K562 (cell line): Measurements from ENCODE around the gene IL27RA.

Source experiments
- EZH2 ChIP-seq: IDR thresholded peaks from 2 replicates; pipeline ENCODE4 v1.6.1; 2012; ENCODE audit warnings: low read depth, mild to moderate bottlenecking, inconsistent platforms, low read length, borderline replicate concordance
- MTA1 ChIP-seq: fragments of 450-650 bp; IDR thresholded peaks from 2 replicates; pipeline ENCODE4 v1.6.1; 2017; ENCODE audit warnings: borderline replicate concordance
- MYC ChIP-seq, 2 experiments: fragments of 250-450 bp in 1 of 2; sonication (Bioruptor Pico) in 1 of 2; IDR thresholded peaks; 2 replicates each; pipeline versions ENCODE4 v1.5.1 to v1.6.1; 2012 to 2021; ENCODE audit warnings: low read depth in 2 of 2, borderline replicate concordance in 1 of 2, improper control_type of control experiment in 1 of 2, low read length in 1 of 2, mild to moderate bottlenecking in 1 of 2, moderate library complexity in 1 of 2
- NR2C1 ChIP-seq, 2 experiments: fragments of 450-650 bp; IDR thresholded peaks; 2 replicates each; pipeline ENCODE4 v1.6.1; 2017; ENCODE audit warnings: mild to moderate bottlenecking in 2 of 2, antibody characterized with exemption in 1 of 2, inconsistent platforms in 1 of 2, missing compliant biosample characterization in 1 of 2, missing genetic modification characterization in 1 of 2
- POLR2AphosphoS2 ChIP-seq: IDR thresholded peaks from 2 replicates; pipeline ENCODE4 v1.6.1; 2012; ENCODE audit warnings: low read length, improper control_type of control experiment
- RBBP5 ChIP-seq: fragments of 200-600 bp; sonication (generic); IDR thresholded peaks from 2 replicates; pipeline ENCODE4 v1.6.1; 2012; ENCODE audit warnings: borderline replicate concordance, mild to moderate bottlenecking, low read length, control low read depth, inconsistent platforms; ENCODE audit not compliant: insufficient read depth, poor library complexity, severe bottlenecking
- RBM34 ChIP-seq: fragments of 200-400 bp; formaldehyde crosslinking; IDR thresholded peaks from 2 replicates; pipeline ENCODE4 v1.6.1; 2018; ENCODE audit warnings: low read length, borderline replicate concordance; ENCODE audit not compliant: insufficient read depth
- SPI1 ChIP-seq: IDR thresholded peaks from 2 replicates; pipeline ENCODE4 v1.6.1; 2011; ENCODE audit warnings: low read depth, low read length, control low read depth, borderline replicate concordance
- STAT5A ChIP-seq: IDR thresholded peaks from 2 replicates; pipeline ENCODE4 v1.6.1; 2012; ENCODE audit warnings: low read length, inconsistent platforms, borderline replicate concordance
- STAT6 ChIP-seq: sonication (generic); formaldehyde crosslinking; IDR thresholded peaks from 2 replicates; pipeline ENCODE4 v1.8.1; 2023; ENCODE audit warnings: mild to moderate bottlenecking, missing genetic modification reagents
- TF ChIP-seq, protein P1 (sequence below), 3 experiments: IDR thresholded peaks in 2 of 3; conservative IDR thresholded peaks in 1 of 3; 2 replicates each; pipeline ENCODE4 v1.5.1; 2011 to 2012; ENCODE audit warnings: low read length in 3 of 3, mild to moderate bottlenecking in 3 of 3, control low read depth in 2 of 3, improper control_type of control experiment in 1 of 3, inconsistent platforms in 1 of 3, low read depth in 1 of 3, mixed read lengths in 1 of 3, moderate library complexity in 1 of 3; ENCODE audit not compliant: insufficient read depth in 2 of 3
- TF ChIP-seq, protein P2 (sequence below): fragments of 250-450 bp; sonication (Bioruptor Pico); IDR thresholded peaks from 2 replicates; pipeline ENCODE4 v1.5.0; 2020; ENCODE audit warnings: mild to moderate bottlenecking, borderline replicate concordance
- TF ChIP-seq, protein P3 (sequence below): sonication (generic); formaldehyde crosslinking; IDR thresholded peaks from 2 replicates; pipeline ENCODE4 v1.8.0; 2022; ENCODE audit warnings: mild to moderate bottlenecking, missing genetic modification reagents

DNA sequence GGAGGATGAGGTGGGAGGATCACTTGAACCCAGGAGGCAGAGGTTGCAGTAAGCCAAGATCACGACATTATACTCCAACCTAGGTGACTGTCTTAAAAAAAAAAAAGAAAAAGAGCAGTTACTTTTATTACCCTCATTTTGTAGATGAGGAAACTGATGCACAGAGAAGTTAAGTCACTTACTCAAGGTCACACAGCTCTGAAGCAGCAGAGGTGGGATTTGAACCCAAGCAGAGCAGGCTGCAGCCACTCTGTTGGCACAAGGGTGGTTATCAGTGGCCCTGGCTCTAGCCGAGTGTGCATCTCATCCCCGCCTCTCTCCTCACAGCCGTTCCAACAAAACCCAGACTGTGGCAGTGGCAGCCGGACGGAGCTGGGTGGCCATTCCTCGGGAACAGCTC, 7.6 kb downstream of the IL27RA start:
- TF ChIP-seq, protein P1, sequence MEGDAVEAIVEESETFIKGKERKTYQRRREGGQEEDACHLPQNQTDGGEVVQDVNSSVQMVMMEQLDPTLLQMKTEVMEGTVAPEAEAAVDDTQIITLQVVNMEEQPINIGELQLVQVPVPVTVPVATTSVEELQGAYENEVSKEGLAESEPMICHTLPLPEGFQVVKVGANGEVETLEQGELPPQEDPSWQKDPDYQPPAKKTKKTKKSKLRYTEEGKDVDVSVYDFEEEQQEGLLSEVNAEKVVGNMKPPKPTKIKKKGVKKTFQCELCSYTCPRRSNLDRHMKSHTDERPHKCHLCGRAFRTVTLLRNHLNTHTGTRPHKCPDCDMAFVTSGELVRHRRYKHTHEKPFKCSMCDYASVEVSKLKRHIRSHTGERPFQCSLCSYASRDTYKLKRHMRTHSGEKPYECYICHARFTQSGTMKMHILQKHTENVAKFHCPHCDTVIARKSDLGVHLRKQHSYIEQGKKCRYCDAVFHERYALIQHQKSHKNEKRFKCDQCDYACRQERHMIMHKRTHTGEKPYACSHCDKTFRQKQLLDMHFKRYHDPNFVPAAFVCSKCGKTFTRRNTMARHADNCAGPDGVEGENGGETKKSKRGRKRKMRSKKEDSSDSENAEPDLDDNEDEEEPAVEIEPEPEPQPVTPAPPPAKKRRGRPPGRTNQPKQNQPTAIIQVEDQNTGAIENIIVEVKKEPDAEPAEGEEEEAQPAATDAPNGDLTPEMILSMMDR (IDR thresholded peaks at IDR 0.05 in 2 of 3, conservative IDR thresholded peaks at IDR 0.05 in 1 of 3; ENCODE audit: insufficient read depth in 2 of 3, low read depth in 1 of 3, low read length in 3 of 3) = no peak
- TF ChIP-seq RBM34 (no peak), STAT5A (no peak), NR2C1 (IDR thresholded peaks at IDR 0.05) (no peak), NR2C1 (tag; IDR thresholded peaks at IDR 0.05) (no peak), POLR2AphosphoS2 (no peak), STAT6 (CRISPR knock-in tag) (no peak), SPI1 (no peak), RBBP5 (no peak), MTA1 (no peak), EZH2 (no peak), MYC (IDR thresholded peaks at IDR 0.05; ENCODE audit: low read depth, low read length) (no peak), MYC (CRISPR knock-in tag; IDR thresholded peaks at IDR 0.05; ENCODE audit: borderline replicate concordance, low read depth) (no peak)
- TF ChIP-seq, protein P2, sequence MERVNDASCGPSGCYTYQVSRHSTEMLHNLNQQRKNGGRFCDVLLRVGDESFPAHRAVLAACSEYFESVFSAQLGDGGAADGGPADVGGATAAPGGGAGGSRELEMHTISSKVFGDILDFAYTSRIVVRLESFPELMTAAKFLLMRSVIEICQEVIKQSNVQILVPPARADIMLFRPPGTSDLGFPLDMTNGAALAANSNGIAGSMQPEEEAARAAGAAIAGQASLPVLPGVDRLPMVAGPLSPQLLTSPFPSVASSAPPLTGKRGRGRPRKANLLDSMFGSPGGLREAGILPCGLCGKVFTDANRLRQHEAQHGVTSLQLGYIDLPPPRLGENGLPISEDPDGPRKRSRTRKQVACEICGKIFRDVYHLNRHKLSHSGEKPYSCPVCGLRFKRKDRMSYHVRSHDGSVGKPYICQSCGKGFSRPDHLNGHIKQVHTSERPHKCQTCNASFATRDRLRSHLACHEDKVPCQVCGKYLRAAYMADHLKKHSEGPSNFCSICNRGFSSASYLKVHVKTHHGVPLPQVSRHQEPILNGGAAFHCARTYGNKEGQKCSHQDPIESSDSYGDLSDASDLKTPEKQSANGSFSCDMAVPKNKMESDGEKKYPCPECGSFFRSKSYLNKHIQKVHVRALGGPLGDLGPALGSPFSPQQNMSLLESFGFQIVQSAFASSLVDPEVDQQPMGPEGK (CRISPR knock-in tag) = no peak
- TF ChIP-seq, protein P3, sequence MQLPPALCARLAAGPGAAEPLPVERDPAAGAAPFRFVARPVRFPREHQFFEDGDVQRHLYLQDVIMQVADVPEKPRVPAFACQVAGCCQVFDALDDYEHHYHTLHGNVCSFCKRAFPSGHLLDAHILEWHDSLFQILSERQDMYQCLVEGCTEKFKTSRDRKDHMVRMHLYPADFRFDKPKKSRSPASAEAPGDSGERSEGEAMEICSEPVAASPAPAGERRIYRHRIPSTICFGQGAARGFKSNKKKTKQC = no peak
